Measurements from ENCODE around the gene RBM38.
"Not testable (repeated sequence)": the region's sequence is repeated elsewhere in the genome, so short reads cannot be mapped to it uniquely, and the experiment has no call there.

RBM38 gene

GRCh38 chr20:57350081-57350710 is 41.0 kb upstream of the RBM38 start:
- no peaks in the 10 kb centered on the region for H3K27me3 Mint-ChIP-seq (ENCODE audit: low read depth)
- H3K27ac Mint-ChIP-seq = peak overlapping the region in 2 of 3 experiments; percentile 14 to 81

GRCh38 chr20:57350726-57351041 is 40.5 kb upstream of the RBM38 start:
- peaks cover 14% of the 10 kb centered on the region for H3K4me1 Mint-ChIP-seq
- not testable (repeated sequence) for H3K9me3 Mint-ChIP-seq
- peak overlapping the region in 2 of 3 experiments; percentile 60 to 84 for H3K27ac Mint-ChIP-seq

More at GRCh38 chr20:57350081-57350710, 41.0 kb upstream of the RBM38 start:
- peaks cover 14% of the 10 kb centered on the region for H3K4me1 Mint-ChIP-seq
- peak overlapping the region; percentile 68 to 81 (median 72) for H3K4me3 Mint-ChIP-seq
- peaks cover 17% of the 10 kb centered on the region for H3K36me3 Mint-ChIP-seq (ENCODE audit: low read depth)
- no peak for TF ChIP-seq CTCF (IDR thresholded peaks at IDR 0.05; ENCODE audit: unreplicated experiment in 3 of 3)
- no peaks in the 10 kb centered on the region for H3K9me3 Mint-ChIP-seq

GRCh38 chr20:57351042-57351783 is 40.0 kb upstream of the RBM38 start, which contains the start of gene RAE1:
Gene RAE1, plus strand, starts transcription at chr20:57351255. Its CDS starts 2,784 bp downstream, at chr20:57354039.
- no peak for TF ChIP-seq CTCF (IDR thresholded peaks at IDR 0.05; ENCODE audit: unreplicated experiment in 3 of 3)
- H3K4me3 Mint-ChIP-seq = peak within 1 kb of the TSS; percentile 90 to 95 (median 95)
- H3K27me3 Mint-ChIP-seq (ENCODE audit: low read depth) = no peaks in the 10 kb centered on the region
- H3K27ac Mint-ChIP-seq = peak within 1 kb of the TSS; percentile 60 to 90 (median 84)
- H3K36me3 Mint-ChIP-seq (ENCODE audit: low read depth) = peaks cover 24% of the 10 kb centered on the region
- no peaks in the 10 kb centered on the region for H3K9me3 Mint-ChIP-seq
- peaks cover 14% of the 10 kb centered on the region for H3K4me1 Mint-ChIP-seq

More at GRCh38 chr20:57350726-57351041, 40.5 kb upstream of the RBM38 start:
- not testable (repeated sequence) for H3K27me3 Mint-ChIP-seq (ENCODE audit: low read depth)
- Mint-ChIP-seq H3K4me3 (peak overlapping the region; percentile 90 to 95 (median 95)), H3K36me3 (ENCODE audit: low read depth) (peaks cover 21% of the 10 kb centered on the region)

GRCh38 chr20:57352305-57352704 is 38.9 kb upstream of the RBM38 start:
- H3K4me3 Mint-ChIP-seq = peak overlapping the region; percentile 90 to 95 (median 95)
- H3K9me3 Mint-ChIP-seq = no peaks in the 10 kb centered on the region
- TF ChIP-seq CTCF (IDR thresholded peaks at IDR 0.05; ENCODE audit: unreplicated experiment in 3 of 3) = no peak
- peaks cover 14% of the 10 kb centered on the region for H3K4me1 Mint-ChIP-seq
- peaks cover 29% of the 10 kb centered on the region for H3K36me3 Mint-ChIP-seq (ENCODE audit: low read depth)
- H3K27me3 Mint-ChIP-seq (ENCODE audit: low read depth) = no peaks in the 10 kb centered on the region
- no peak overlapping the region for H3K27ac Mint-ChIP-seq

- peak overlapping the region in 1 of 3 experiments; percentile 24 for H3K27ac Mint-ChIP-seq
- peak overlapping the region; percentile 90 to 95 (median 95) for H3K4me3 Mint-ChIP-seq
- TF ChIP-seq CTCF (IDR thresholded peaks at IDR 0.05; ENCODE audit: unreplicated experiment in 3 of 3) = no peak
- H3K27me3 Mint-ChIP-seq (ENCODE audit: low read depth) = no peaks in the 10 kb centered on the region
- H3K4me1 Mint-ChIP-seq = peaks cover 14% of the 10 kb centered on the region
- H3K36me3 Mint-ChIP-seq (ENCODE audit: low read depth) = peaks cover 29% of the 10 kb centered on the region
- H3K9me3 Mint-ChIP-seq = no peaks in the 10 kb centered on the region
Observed at GRCh38 chr20:57353351-57353750, 37.8 kb upstream of the RBM38 start.

- Mint-ChIP-seq H3K36me3 (ENCODE audit: low read depth) (peaks cover 28% of the 10 kb centered on the region), H3K27ac (no peak overlapping the region), H3K27me3 (ENCODE audit: low read depth) (no peaks in the 10 kb centered on the region), H3K4me1 (no peaks in the 10 kb centered on the region), H3K9me3 (no peaks in the 10 kb centered on the region), H3K4me3 (no peak overlapping the region)
- TF ChIP-seq CTCF (IDR thresholded peaks at IDR 0.05; ENCODE audit: unreplicated experiment in 3 of 3) = no peak
Observed at GRCh38 chr20:57361517-57361916, 29.7 kb upstream of the RBM38 start.
